Activated naive CD4-positive, alpha-beta T cell (primary cell): Measurements from ENCODE around the gene DLGAP4.
"Not testable (repeated sequence)": the region's sequence is repeated elsewhere in the genome, so short reads cannot be mapped to it uniquely, and the experiment has no call there.

Experiments used
- DNase-seq, 4 experiments: peaks; one replicate each; lab custom pipeline; 2025; lab: John Stamatoyannopoulos, UW

The DLGAP4 gene

DNA sequence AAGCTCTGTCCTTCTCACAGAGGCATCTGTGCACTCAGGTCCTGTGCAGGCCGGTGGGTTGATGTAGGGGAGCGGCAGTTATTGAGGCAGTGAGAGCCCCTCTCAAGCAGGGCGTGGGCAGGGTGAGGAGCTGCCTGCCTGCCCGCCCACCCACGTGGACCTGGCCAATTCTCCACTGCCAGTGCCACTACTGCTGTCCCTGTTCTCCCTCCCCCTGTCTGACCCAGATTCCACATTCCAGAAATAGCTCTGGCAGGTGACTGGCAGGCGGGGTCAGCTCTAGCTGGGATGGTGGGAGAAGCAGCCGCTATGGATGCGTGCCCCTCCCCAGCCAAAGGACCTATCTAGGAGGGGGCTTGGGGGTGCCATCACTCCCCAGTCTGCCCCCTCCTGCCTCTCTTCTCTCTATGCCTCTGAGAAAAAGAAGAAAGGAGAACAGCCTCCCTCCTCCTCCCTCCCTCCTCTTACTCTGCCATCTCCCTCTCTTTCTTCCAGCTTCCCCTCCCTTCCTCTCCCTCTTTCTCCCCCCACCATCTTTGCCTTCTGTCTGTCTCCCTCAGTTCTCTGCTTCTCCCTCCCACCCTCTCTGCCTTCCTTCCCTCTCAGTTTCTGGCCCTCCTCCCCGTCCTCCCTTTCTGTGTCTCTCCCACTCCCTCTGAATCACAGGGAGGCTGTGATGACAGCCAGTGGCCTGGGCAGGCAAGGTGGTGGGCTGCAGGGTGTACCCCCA, 148.7 kb downstream of the DLGAP4 start:
- no peak for DNase-seq

DNA sequence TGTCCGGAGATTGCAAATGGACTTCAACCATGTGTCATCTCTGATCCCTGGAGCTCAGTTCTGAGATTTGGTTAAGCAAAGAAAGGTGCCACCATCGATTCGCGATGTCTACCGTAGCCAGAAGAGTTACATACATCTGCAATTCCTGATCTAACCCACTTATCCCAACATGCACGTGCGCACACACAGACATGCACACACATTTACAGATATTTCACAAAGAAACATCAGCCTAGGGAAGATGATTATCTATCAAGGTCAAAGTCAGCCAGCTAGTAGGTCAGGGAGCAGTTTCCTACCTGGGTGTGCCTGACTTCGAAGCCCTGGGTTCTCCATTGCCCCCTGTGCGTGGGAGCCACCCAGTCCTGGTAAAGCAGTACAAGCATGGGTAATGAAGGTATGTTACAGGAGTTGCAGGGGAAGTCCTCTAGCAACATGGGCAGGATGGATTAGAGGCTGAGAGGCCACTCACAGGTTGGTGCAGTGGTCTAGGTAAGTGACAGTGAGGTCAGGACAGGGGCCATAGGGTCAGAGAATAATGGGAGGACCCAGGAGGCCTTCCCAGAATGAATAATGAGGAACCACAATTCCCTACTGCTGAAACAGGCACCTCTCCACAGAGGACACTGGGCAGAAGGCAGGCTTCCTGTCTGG, 150.0 kb downstream of the DLGAP4 start:
- no peak for DNase-seq

DNA sequence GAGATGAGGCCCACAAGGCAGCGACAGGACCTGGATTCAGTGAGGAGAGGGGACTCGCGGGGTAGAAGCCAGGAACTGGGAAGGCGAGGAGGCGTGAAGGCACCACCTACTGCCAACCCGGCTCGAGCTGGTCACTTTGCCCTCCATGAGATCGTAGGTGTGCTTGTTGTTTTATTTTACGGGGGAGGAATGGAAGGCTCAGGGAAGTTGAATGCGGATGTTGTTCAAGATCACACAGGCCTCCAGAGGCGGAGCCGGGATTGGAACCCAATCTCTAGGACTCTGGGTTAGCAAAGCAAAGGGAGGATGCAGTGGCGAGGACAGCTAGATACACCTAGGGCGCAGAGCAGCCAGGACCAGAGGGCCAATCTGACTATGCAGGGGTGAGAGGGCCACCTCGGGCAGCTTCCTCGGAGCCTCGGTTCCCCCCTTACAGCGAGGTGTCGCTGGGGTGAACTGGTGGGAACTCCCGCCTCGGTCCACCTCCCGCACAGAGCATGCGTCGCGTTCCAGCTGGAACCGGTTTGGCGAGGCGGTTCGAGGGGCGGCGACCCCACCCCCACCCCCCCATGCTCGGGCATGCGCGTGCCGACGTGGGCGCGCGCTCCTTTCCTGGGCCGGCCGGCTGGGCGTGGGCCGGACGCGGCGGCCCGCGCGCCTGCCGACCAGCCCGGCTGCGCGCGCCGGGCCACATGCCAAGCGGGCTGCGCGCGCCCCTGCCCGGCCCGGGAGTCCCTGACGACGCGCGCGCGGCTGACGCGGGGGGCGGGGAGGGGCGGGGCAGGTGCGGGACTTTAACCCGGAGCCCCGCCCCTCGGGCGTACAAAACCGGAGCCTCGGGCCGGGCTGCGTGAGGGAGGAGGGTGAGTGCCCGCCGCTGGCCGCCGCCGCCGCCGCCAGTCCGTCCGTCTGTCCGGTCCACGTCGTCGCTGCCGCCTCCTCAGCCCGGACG, 154.8 kb downstream of the DLGAP4 start:
- peak; percentile 74 to 93 (median 85) for DNase-seq

DNA sequence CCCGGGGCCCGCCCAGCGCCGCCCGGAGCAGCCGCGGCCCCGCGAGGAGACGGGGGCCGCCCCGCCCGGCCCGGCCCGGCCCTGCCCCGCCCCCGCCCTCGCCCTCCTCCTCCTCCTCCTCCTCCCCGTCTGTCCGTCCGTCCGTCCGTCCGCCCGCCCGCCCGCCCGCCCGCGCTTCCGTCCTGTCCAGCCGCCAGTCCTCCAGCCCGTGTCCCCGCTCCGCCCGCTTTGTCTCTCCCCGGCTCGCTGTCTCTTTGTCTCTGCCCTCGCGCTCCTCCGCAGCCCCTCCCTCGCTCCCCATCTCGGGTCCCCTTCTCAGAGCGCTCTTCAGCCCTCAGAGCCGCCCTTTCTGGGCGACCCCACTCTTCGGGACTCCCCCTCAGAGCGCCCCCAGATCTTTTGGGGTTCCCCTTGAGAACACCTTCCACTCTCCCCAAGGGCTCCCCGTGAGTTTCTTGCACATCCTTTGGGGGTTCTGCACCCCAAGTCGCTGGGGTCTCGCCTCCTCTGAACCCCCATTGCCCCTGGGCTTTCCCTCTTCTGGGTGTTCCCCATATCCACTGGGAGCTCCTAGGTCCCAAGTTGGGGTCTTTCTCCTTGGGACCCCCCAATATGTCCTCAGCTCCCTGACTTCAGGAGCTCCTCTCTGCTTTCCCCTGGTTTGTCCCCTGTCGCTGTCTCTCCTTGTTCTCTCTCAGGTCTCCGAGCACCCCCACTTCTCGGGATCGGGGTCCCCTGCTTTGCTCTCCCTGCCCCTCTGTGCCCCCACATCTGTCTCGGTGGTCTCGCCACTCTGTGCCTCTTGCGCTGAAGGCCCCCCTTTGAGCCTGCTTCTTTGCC, 155.7 kb downstream of the DLGAP4 start:
- DNase-seq: peak in 1 of 4 experiments; percentile 20

DNA sequence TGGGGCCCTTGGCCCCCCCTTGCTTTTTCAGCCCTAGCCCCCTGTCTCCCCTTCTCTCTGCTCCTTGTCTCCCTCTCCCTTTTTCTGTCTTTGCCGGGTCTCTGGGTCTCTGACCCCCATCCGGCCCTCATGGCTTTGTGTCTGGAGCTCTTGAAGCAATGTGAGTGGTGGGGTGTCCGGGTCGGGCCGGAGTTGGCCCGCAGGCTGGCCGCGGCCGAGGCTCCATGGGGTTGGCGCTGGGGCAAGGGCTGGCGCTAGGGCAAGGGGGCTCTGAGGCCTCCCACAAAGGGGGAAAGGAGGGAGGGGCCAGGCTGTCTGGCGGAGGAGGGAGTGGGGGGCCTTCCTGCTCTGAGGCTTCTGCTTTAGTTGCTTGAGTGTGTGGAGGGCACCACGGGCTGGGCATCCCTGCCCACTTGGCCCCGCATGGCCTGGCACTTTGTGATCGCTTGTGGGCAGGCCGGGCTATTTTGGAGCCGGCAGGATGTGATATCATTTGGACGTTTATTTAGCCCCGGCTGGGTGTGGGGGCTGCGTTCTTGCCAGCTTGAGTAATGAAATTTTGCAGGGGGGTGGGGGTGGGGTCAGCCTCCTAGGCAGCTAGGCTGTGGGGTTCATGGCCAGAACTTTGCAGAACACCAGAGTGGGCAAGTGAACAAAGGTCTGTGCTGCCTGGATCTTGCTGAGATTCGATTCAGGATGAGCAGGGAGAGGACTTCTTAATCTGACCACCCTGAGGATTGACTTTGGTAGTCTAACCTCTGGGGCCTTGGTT, 156.5 kb downstream of the DLGAP4 start:
- DNase-seq: no peak

DNA sequence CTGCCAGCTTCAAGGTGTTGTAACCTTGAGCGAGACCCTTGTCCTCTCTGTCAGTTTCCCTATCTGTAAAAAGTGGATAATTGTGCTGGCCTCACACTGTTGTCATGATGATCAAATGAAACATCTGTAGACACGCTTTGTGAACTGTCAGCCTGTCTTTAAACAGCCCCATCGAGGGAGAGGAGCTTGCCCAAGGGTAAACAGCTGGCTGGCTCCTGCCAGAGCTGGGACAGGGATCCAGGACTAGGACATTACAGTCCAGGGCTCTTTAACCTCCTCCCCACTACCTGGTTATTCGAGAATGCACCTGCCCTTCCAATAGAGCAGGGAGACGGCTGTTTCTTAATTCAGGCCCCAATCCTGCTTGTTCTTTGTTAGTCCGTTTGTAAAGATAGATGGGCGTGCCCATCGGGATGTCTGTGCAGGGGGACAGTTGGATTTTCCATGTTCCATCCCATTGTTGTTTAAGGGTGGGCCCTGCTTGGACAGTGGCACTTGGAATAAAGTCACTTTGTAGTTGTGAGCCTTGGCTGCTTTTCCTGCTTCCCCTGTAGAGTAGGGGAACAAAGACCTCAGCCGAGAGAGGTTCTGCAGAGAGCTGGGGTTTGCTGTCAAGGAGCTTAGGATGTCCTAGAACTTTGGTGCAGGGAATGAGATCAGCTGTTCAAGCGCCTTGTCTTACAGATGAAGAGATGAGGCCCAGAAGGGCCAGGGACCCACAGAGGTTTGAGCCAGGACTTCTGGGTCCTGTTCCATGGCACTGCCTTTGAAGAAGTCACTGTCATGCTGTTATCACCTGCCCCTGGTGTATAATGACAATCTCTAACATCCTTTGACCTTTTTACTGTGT, 157.3 kb downstream of the DLGAP4 start:
- no peak for DNase-seq

DNA sequence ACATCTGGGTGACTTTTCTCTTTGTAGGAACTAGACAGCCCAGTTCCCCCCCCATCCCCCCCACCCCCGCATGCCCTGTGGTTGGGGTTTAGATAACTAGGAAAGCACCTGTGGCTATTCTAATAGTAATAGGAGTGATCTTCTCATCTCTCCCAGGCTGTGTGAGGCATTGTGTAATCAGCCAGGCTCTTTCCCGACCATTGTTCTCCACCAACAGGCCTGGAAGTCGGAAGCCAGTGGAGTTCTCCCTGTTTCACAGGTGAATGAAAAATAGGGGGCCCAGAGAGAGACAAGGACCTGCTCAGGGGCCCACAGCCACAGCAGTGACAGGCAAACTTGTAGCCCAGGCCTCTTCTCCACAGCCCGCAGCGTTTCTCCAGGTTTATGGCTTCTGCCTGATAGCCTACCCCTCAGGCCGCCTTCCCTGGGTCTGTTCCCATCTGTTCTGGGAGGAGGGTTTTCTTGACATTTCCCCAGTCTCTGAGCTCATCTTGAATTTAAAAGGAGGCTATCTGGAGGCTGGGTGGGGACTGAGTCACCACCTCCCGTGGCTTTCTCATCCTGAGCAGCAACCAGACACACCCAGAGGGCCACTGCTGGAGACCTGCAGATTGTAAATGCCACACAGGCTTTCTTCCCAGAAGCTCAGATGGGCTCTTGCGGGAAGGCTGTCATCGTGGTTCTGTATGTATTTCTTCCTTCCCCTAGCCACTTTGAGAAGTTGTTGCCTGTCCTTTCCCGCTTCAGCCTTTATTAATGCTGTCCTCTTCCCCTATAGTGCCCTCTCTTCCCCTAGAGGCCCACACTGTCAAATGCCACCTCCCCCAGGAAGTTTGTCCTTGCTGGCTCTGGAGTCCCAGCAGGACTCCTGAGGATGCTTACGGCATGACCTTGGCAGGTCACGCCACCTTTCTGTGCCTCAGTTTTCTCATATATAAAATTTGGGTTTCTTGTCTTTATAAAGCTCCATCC, 159.3 kb downstream of the DLGAP4 start:
- peak in 1 of 4 experiments; percentile 16 for DNase-seq

DNA sequence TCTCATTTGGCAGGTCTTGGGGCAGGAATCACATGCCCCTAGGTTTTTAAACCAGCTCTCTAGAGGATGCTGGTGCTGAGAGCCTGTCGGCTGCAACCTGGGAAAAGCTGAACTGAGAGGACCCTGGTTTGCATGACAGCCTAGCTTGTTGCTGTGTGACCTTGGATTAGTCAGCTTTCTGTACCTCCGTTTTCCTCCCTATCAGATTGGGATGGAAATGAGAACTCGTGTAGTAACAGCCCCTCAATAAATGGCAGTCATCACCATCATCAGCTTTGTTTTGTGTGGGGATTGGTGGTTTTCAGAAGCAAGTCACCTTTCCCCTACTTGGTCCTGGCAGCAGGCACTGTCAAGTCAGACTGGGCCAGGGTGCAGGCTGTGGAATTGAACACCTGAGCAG, 159.9 kb downstream of the DLGAP4 start:
- no peak for DNase-seq

DNA sequence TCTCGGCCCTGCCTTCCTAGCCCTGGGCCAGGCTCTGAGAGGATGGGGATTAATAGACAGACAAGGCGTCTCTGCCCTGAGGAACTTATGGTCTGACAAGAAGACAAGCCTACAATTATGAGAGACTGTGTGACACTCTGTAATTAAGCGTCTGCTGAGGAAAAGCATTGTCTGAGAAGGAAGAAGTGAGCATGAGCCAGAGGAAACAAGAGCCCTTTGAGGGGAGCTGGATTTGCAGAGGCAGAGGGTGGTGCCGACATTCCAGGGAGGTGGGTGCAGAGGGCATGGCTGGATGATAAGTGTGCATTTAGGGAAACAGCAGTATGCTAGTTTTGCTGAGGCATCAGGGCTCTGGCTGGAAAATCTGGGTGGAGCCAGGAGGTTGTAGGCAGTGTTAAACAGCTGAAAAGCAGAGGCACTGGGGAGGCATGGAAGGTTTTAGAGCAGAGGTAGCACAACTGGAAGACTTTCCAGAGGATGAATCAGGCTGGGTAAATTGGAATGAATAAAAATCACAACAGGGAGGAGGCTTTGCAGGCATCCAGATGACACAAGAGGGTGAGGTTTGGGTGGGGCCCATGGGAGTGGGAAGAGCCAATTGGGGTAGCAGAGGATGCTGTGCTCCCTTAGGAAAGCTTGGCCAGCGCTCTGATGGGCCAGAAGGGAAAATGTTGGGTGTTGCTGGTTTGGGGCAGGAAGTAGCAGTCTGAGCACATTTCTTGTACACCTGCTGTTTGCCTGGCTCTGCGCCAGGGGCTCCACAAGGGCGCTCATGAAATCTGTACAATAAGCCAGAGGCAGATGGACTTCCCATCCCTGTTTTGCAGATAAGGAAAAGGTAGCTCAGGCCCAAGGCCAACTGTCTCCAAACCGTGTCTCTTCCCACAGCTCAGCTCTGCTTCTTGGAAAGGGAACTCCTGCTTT, 161.2 kb downstream of the DLGAP4 start:
- DNase-seq: peak in 2 of 4 experiments; percentile 47 to 53

DNA sequence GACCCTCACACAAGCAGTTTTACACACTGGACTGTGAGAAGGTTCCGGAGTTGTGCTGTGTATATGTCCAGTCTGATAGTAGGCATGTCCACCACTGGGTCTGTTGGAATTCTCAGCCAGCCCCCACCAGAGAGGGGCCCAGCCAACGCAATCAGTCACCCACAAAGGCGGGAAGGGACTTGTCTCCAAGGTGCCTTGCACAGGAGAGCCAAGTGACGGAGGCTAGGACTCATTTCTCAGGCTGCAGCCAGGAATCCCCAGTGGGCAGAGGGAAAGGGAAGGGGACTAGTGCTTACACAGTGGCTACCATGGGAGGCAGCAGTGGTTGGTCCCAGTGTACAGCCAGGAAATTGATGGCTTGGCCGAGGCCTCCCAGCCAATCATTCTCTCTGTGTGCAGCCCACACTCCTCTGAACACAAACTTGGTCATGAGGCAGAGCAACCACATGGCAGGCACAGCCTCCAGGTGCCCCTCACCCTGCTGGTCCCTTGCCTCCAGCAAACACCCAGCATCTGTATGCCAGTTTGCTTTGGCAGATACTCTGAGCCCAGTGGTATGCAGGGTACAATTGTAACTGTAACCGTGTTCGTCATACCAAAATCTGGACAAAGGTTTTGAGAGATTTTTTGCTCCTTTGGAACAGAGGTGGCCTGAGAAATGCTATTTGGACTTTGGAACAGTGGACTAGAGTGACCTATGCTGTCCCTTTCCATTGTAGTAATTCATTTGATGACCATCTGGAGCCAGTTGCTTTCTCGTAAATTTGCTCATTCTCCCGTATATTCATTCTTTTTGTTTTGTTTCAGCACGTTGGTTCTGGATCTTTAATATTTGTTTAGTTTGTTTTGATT, 162.2 kb downstream of the DLGAP4 start:
- no peak for DNase-seq

DNA sequence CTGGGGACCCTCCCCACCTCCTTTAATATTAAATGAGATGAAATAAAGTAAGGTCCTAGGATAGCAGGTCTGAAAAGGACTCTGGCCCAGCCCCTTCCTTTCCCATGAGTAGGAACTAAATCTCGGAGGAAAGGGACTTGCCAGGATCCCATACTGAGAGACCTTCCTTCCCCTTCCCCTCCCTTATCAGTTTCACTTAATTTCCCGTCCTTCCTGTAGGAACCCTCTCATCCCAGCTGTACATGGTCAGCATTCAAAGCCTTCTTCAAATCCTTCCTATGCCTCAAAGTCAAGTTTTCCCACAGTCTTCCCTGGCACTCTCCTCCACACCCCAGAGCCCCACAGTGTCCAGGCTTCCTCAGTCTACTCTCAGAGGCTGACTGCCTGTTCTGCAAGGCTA, 163.8 kb downstream of the DLGAP4 start:
- DNase-seq: no peak

DNA sequence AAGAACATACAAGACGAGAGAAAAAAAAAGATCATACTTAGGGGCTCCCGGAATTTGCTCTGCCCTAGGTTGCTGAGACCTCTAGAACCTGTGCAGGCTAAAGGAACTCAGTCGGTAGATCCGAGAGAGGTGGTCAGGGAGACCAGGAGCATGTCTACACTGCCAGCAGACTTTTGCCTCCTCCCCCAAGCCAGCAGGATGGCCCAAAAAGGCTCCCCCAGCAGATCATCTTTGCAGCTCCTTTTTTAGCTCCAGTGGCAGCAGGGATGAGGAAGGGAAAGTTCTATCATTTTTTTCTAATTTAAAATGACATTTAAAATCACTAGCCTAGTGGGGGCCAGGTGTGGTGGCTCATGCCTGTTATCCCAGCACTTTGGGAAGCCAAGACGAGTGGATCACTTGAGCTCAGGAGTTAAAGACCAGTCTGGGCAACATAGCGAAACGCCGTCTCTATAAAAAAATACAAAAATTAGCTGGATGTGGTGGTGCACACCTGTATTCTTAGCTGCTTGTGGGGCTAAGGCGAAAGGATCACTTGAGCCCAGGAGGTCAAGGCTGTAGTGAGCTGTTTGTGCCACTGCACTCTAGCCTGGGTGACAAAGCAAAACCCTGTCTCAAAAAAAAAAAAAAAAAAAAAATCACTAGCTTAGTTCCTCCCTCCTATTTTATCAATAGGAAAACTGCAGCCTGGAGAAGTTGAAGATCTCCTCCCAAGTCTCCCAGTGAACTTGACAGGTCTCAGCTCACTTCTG, 165.9 kb downstream of the DLGAP4 start:
- DNase-seq: no peak

DNA sequence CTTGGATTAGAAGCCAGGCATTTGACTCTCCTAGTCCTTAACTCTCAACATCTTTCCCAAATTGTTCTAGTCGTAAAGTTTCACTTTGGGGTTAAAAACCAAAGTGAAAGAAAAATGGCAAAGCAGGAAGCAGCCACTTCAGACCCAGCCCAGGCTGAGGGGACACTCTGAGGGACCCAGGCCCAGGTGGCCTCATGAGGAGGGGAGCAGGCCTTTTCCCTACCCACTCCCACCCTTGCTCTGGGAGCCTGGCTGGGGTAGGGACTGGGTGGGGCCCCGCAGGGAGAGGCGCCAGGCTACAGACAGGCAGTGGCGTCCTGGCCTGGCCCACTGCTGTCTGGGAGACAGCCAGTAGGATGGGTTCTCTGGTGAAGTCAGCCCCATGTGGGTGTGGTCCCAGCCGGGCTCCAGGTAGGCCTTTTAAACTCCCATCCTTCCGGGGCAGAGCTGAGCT, 166.5 kb downstream of the DLGAP4 start:
- no peak for DNase-seq

DNA sequence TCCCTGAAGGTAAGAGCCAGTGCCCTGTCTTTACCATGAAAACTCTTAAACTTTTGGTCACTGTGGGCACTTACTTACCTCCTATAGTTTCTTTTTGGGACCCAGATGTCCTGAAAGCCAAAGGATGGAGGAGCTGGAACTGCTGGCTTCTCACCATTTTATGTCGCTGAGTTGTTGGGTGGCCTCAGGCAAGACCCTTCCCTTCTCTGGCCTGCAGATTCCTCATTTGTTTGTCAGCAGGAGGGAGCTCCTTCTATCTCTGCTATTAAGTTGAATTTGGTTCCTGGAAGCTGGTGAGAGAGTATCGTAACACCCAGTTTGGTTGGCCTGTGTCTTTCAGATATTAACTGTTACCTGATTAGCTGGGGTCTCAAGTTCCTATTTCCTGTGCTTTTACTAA, 167.0 kb downstream of the DLGAP4 start:
- DNase-seq: no peak

DNA sequence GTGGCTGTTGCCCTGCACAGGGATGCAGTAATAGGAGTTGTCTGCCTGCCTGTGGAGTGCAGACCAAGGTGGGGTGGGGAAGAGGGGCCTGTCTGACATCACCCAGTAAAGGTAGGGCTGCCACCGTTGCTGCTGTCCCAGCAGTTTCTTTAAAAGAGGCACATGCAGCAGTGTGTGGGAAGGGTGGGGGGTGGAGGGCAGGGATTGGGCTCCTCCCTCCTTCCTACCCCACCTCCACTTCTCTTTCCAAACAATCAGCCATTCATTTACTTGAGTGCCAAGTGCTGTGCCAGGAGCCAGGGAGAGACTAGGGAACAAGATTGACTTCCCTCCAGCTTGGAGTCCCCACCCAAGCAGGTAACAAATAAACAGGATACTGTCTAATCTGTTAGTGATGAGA, 168.4 kb downstream of the DLGAP4 start:
- DNase-seq: no peak

DNA sequence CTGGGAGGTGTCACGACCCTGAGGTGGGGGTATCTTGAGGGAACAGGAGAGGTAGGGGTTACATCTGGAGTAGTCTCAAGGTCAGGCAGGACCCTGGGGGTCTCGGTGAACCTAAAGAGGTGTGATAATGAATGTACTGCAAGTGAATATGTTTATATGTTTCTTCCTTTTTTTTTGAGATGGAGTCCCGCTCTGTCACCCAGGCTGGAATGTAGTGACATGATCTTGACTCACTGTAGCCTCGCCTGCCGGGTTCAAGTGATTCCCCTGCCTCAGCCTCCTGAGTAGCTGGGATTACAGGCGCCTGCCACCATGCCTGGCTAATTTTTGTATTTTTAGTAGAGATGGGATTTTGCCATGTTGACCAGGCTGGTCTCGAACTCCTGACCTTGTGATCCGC, 168.9 kb downstream of the DLGAP4 start:
- not testable (repeated sequence) for DNase-seq
